Erythroblast (primary cell): ENCODE measurements around the gene KCP.

ENCODE experiments used
- GATA1 ChIP-seq: IDR thresholded peaks from 2 replicates; pipeline ENCODE4 v1.6.1; 2011; ENCODE audit warnings: low read depth, mild to moderate bottlenecking, control low read depth, low read length, moderate library complexity
- POLR2A ChIP-seq: IDR thresholded peaks from 2 replicates; pipeline ENCODE4 v1.6.1; 2011; ENCODE audit warnings: mild to moderate bottlenecking, low read length

- no peak for TF ChIP-seq POLR2A
- no peak for TF ChIP-seq GATA1
Measured at GRCh38 chr7:128906766-128907559, 3.5 kb downstream of the KCP start.
